Fibroblast of mammary gland (primary cell): ENCODE data around the gene LYRM2.

ENCODE experiments used
- DNase-seq: peaks from one replicate; pipeline ENCODE4 v3.0.0-alpha.2; 2010; ENCODE audit warnings: low read depth
- H3K4me3 ChIP-seq: 2 replicates; pipeline ENCODE4 v1.5.1; 2011; ENCODE audit warnings: low read depth, mild to moderate bottlenecking, low read length, moderate library complexity; ENCODE audit not compliant: control insufficient read depth
- CTCF ChIP-seq: conservative IDR thresholded peaks from 2 replicates; pipeline ENCODE4 v1.5.1; 2011; ENCODE audit warnings: low read depth, low read length, inconsistent platforms; ENCODE audit not compliant: control insufficient read depth, insufficient read depth

The LYRM2 gene

GRCh38 chr6:89630488-89630887 lies 8.1 kb downstream of the LYRM2 start:
- TF ChIP-seq CTCF = no peak
- no peak for DNase-seq
- H3K4me3 ChIP-seq = no peak overlapping the region

GRCh38 chr6:89623749-89624148 lies 14.8 kb downstream of the LYRM2 start:
- DNase-seq = no peak
- H3K4me3 ChIP-seq = no peak overlapping the region
- TF ChIP-seq CTCF = no peak

GRCh38 chr6:89619567-89619966 lies 19.0 kb downstream of the LYRM2 start:
- no peak for DNase-seq
- no peak overlapping the region for H3K4me3 ChIP-seq
- no peak for TF ChIP-seq CTCF

GRCh38 chr6:89618026-89618425 lies 20.5 kb downstream of the LYRM2 start:
- TF ChIP-seq CTCF = no peak
- no peak for DNase-seq

GRCh38 chr6:89616531-89616930 lies 22.0 kb downstream of the LYRM2 start:
- DNase-seq = no peak
- no peak overlapping the region for H3K4me3 ChIP-seq
- no peak for TF ChIP-seq CTCF

More at GRCh38 chr6:89618026-89618425, 20.5 kb downstream of the LYRM2 start:
- no peak overlapping the region for H3K4me3 ChIP-seq

- no peak overlapping the region for H3K4me3 ChIP-seq
- no peak for DNase-seq
- TF ChIP-seq CTCF = no peak
Observed at GRCh38 chr6:89615882-89616281, 22.7 kb downstream of the LYRM2 start.

GRCh38 chr6:89613790-89614189 lies 24.8 kb downstream of the LYRM2 start:
- TF ChIP-seq CTCF = no peak
- H3K4me3 ChIP-seq = no peak overlapping the region
- DNase-seq = no peak
